AG04450 (cell line): ENCODE data around the gene EXPH5. TPM values are rescaled to one million over a fixed set of nuclear protein-coding genes. Genes with fewer than 3 reads are reported as not detected.

Experiments
- CTCF ChIA-PET: fragments of 300-600, 350-600 bp; formaldehyde crosslinking; extraction: SDS; loops from one replicate; lab custom pipeline; 2022; ENCODE audit warnings: antibody characterized with exemption, inconsistent platforms; lab: Charles Lee
- POLR2A ChIA-PET: fragments of 350-600 bp; formaldehyde crosslinking; extraction: SDS; loops from one replicate; lab custom pipeline; 2021; ENCODE audit warnings: antibody characterized with exemption, inconsistent platforms; lab: Yijun Ruan, JAX
- DNase-seq: peaks from one replicate; pipeline ENCODE4 v3.0.0-alpha.2; 2011; ENCODE audit warnings: low read depth, low spot score
- H3K27ac ChIP-seq: one replicate; pipeline ENCODE4 v1.5.1; 2012; ENCODE audit warnings: low read depth, low read length, control low read depth
- H3K27me3 ChIP-seq: one replicate; pipeline ENCODE4 v1.6.0; 2012; ENCODE audit warnings: low read length; ENCODE audit not compliant: control insufficient read depth, insufficient read depth
- H3K4me3 ChIP-seq: 2 replicates; pipeline ENCODE4 v1.5.1; 2011; ENCODE audit warnings: mild to moderate bottlenecking, low read depth, low read length, control low read depth
- H3K9me3 ChIP-seq: 2 replicates; pipeline ENCODE4 v1.5.1; 2012; ENCODE audit warnings: low read length; ENCODE audit not compliant: control insufficient read depth, insufficient read depth
- CTCF ChIP-seq: IDR thresholded peaks from 2 replicates; pipeline ENCODE4 v1.5.1; 2011; ENCODE audit warnings: low read depth, low read length, control low read depth, inconsistent platforms
- polyA plus RNA-seq: library from polyadenylated mRNA; depleted of rRNA; stranded (reverse); fragments of >200 nt; gene quantifications from 2 replicates; pipeline ENCODE4 v1.2.3, GENCODE V29; 2011

The EXPH5 gene
- polyA plus RNA-seq, 1 experiment = 0.37 TPM

DNA sequence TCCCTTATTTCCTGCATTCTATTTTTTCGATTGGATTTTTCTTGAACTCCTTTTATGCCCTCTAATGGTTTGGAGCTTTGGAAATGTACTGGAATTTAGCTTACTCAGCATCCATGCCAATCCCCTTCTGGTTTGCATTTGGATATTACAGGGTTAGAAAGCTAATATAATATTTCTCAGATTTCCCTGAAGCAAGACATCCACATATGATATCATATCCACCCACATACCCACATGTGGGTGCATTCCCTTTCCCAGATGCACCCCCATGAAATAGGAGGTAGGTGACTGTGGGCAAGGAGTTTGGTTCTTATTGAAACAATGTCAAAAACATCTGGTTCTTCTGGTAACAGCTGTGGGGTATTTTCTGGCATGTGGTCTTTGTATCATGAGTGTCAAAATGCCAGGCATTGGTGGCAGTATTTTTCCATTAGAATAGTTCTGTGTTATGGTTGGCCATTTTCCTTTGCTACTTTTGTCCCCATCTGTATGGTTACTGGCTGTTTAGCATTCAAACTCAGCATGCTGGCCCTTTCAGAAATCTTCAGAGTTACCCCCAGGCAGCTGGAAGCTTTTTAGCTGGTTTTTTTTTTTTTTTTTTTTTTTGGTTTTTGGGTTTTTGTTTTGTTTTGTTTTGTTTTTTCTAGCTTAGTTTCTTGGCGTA, 38.6 kb upstream of the EXPH5 start:
- Histone ChIP-seq H3K27ac (no peak overlapping the region), H3K27me3 (peaks cover 6% of the 10 kb centered on the region), H3K9me3 (peaks cover 12% of the 10 kb centered on the region), H3K4me3 (no peak overlapping the region)
- ChIA-PET CTCF (interaction anchor here (0.5 to 0.6 kb wide), 2 partner anchors 22 to 966 kb away, joined by 4 read pairs; no protein-coding TSS in a partner anchor), POLR2A (interaction anchor here (0.5 kb wide), 1 partner anchor 12 kb away, joined by 4 read pairs; no protein-coding TSS in a partner anchor)
- no peak for TF ChIP-seq CTCF
- no peak for DNase-seq

DNA sequence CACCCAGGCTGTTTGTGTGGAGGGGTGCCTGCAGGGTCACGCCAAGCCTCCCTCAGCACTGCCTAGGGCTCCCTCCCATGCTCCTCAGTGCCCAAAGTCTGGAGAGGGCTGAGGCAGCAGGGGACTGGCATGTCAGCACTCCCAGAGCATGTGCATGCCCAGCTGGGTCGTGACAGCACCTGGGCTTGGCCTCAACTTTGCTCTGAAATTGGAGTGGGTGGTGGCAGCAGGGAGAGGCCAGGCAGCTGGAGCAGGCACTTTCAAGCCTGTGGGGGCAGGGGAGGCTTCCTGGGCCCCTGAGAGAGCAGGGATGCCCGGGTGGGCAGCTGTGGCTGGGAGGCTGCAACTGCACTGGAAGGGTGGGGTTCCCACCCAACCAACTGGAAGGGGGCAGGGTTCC, 35.7 kb upstream of the EXPH5 start:
- H3K4me3 ChIP-seq = no peak overlapping the region
- CTCF ChIA-PET = interaction anchor here (0.6 kb wide), 1 partner anchor 17 kb away, joined by 3 read pairs; no protein-coding TSS in a partner anchor
- POLR2A ChIA-PET = no interaction called here

GRCh38 chr11:108628812-108629211, 35.2 kb upstream of the EXPH5 start:
- H3K4me3 ChIP-seq = no peak overlapping the region
- CTCF ChIA-PET = interaction anchor here (0.6 kb wide), 1 partner anchor 18 kb away, joined by 3 read pairs; no protein-coding TSS in a partner anchor
- H3K9me3 ChIP-seq = peaks cover 12% of the 10 kb centered on the region
- POLR2A ChIA-PET = no interaction called here
- TF ChIP-seq CTCF = no peak
- DNase-seq = no peak
- H3K27me3 ChIP-seq = peaks cover 3% of the 10 kb centered on the region
- H3K27ac ChIP-seq = no peak overlapping the region

More for the DNA sequence above, 35.7 kb upstream of the EXPH5 start:
- TF ChIP-seq CTCF = no peak
- Histone ChIP-seq H3K27me3 (peaks cover 3% of the 10 kb centered on the region), H3K27ac (no peak overlapping the region), H3K9me3 (peaks cover 12% of the 10 kb centered on the region)
- no peak for DNase-seq

DNA sequence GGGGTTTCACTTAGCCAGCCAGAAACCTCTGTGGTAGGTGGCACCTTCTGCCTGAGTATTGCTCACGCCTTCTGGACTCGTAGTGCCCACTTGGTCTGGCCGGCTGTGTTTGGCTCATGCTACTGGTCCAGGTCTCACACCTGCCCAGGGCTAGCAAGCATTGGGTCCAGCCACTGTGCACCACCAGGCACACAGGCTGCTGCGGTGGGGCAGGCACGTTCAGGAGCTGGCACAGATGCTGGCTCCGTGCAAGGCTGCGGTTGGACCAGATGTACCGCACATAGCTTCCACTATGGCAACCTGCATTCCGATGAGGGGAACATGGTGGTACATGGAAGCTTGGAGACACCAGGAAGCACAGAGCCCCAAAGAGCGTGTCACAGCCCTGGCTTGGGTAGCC, 34.8 kb upstream of the EXPH5 start:
- Histone ChIP-seq H3K9me3 (peaks cover 12% of the 10 kb centered on the region), H3K4me3 (no peak overlapping the region), H3K27me3 (peaks cover 3% of the 10 kb centered on the region), H3K27ac (no peak overlapping the region)
- no peak for TF ChIP-seq CTCF
- CTCF ChIA-PET = no interaction called here
- no peak for DNase-seq
- POLR2A ChIA-PET = no interaction called here

DNA sequence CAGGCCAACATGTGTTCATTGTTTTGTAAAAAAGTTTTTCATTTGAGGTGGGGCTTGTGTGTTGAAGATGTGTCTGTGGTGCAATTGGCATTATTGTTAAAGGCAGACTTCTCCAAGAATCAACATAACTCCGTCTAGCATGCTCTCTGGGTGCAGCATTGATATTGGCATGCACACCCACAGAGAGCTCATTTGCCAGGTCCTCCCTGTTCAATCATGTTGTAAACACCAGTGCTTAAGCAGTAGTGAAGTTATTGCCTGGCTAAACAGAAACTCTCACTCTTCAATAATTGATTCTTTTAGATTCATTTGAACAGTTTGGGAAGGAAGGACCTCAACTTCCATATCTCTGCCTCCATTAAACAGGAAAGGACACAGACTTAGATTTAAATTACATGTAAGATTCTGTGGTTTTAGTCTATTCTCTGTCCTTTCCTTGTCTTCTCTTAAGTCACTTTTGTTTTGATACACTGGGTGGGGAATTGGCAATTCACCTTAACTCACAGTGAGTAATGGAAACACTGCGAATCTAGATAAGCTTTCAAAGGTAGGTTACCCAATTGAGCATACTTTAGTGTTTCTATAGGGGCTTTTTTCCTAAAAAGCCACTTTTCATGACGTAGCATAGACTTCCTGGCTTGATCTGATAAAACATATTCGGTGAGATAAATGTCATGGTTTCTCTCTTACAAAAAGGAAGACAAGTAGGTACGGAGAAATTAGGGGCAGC, 30.8 kb upstream of the EXPH5 start:
- ChIA-PET POLR2A (no interaction called here), CTCF (no interaction called here)
- DNase-seq = no peak
- H3K27me3 ChIP-seq = no peaks in the 10 kb centered on the region
- TF ChIP-seq CTCF = no peak
- no peak overlapping the region for H3K27ac ChIP-seq
- H3K9me3 ChIP-seq = peaks cover 12% of the 10 kb centered on the region
- H3K4me3 ChIP-seq = no peak overlapping the region
